ENCODE results near the gene TGFBR2. TPM values are rescaled to one million over a fixed set of nuclear protein-coding genes. Genes with fewer than 3 reads are reported as not detected.

Gene TGFBR2
- polyA plus RNA-seq, 1 of the 3 experiments (the other 2 are of a cell fraction) = 48.3 TPM

DNA sequence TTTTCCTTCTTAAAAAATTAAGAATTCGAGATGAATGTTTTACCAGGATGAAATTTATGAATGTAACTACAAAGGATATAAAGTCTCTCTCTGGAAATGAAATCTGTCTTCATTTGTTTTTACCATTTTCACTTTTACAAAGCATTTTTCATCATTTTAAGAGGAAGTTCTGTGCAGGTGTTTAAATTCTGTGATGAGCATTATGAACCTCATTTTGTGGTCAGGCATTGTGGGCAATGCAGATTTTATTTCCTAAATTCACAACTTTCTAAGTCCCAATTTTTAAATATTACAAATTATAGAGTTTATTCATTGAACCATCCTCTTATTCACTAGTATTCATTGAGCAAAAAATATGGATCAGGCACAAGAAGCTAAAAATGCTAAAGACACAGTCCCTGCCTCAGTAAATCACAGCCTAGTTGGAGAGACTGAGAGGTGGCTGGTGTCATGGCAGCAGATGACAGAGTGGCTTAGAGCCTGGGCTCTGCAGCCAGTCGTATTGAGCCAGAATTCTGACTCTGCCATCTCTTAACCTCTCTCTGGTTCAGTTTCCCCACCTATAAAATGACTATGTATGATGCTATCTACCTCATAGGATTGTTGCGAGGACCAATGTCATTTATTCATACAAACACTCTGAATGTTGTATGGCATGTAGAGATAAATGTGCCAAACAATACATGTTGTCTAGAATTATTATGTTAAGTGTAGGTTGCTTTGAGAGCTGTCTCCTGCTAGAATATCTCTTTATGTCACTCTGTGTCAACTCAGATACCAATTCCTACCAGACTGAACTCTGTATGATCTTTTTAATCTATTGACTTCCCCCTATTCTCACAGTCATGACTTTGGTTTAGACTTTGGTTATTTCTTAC is 7.5 kb upstream of the TGFBR2 start:
- Histone ChIP-seq H3K9me3 (no peaks in the 10 kb centered on the region), H3F3A (replicated peaks; ENCODE audit: insufficient read depth) (no peaks in the 10 kb centered on the region), H4K20me1 (ENCODE audit: insufficient read depth) (no peaks in the 10 kb centered on the region), H3K27ac (ENCODE audit: low read depth in 2 of 2, low read length in 1 of 2) (no peak overlapping the region), H3K4me1 (ENCODE audit: control insufficient read depth in 1 of 2, insufficient read depth in 2 of 2, low read depth in 1 of 2, low read length in 1 of 2) (peaks cover 0 to 8% of the 10 kb centered on the region in 2 experiments; a peak in 2 of 4 replicates), H3K27me3 (ENCODE audit: insufficient read depth) (no peaks in the 10 kb centered on the region), H3K4me2 (no peak overlapping the region), H3K9me2 (no peaks in the 10 kb centered on the region), H3K9ac (no peak overlapping the region), H3K79me2 (ENCODE audit: insufficient read depth) (no peaks in the 10 kb centered on the region), H3K4me3 (ENCODE audit: low read depth in 2 of 2, low read length in 1 of 2) (no peak overlapping the region), H2AFZ (ENCODE audit: low read depth) (no peak overlapping the region), H3K36me3 (replicated peaks in 1 of 2; ENCODE audit: control insufficient read depth in 1 of 2, insufficient read depth in 2 of 2, low read length in 1 of 2) (no peaks in the 10 kb centered on the region)
- POLR2A ChIA-PET = no interaction called here
- no peak for TF ChIP-seq NRF1 (IDR thresholded peaks at IDR 0.05; ENCODE audit: low read depth, low read length)
- no peak for TF ChIP-seq PBX3 (IDR thresholded peaks at IDR 0.05)
- no peak for TF ChIP-seq FOSL2 (IDR thresholded peaks at IDR 0.05; ENCODE audit: borderline replicate concordance, low read depth)
- no peak for TF ChIP-seq TCF12 (IDR thresholded peaks at IDR 0.05)
- TF ChIP-seq GATA2 (CRISPR knock-in tag; IDR thresholded peaks at IDR 0.05) = no peak
- no peak for TF ChIP-seq ELF1 (IDR thresholded peaks at IDR 0.05)
- TF ChIP-seq GABPA (IDR thresholded peaks at IDR 0.05; ENCODE audit: low read depth) = no peak
- no peak for TF ChIP-seq YY1 (IDR thresholded peaks at IDR 0.05; ENCODE audit: low read depth)
- TF ChIP-seq TAF1 (IDR thresholded peaks at IDR 0.05; ENCODE audit: borderline replicate concordance, low read depth, low read length) = no peak
- TF ChIP-seq, protein P1, sequence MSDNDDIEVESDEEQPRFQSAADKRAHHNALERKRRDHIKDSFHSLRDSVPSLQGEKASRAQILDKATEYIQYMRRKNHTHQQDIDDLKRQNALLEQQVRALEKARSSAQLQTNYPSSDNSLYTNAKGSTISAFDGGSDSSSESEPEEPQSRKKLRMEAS (IDR thresholded peaks at IDR 0.05; ENCODE audit: low read depth) = no peak
- TF ChIP-seq FOXM1 (IDR thresholded peaks at IDR 0.05; ENCODE audit: low read depth) = no peak
- TF ChIP-seq USF1 (IDR thresholded peaks at IDR 0.05; ENCODE audit: borderline replicate concordance, low read depth) = no peak
- no peak for TF ChIP-seq MEF2A (IDR thresholded peaks at IDR 0.05; ENCODE audit: borderline replicate concordance, low read depth)
- no peak for TF ChIP-seq FOXJ3 (CRISPR knock-in tag; IDR thresholded peaks at IDR 0.05)
- no peak for TF ChIP-seq SMC3 (IDR thresholded peaks at IDR 0.05; ENCODE audit: low read depth, low read length)
- no peak for TF ChIP-seq RCOR1 (IDR thresholded peaks at IDR 0.05; ENCODE audit: low read length)
- TF ChIP-seq NFIC (IDR thresholded peaks at IDR 0.05; ENCODE audit: borderline replicate concordance) = no peak
- 93% methylated on average over 3 of the region's 3 CpGs for WGBS (ENCODE audit: low lambda C conversion rate)
- CTCF ChIA-PET = interaction anchor here (1.1 kb wide), 1 partner anchor 12 kb away, joined by 3 read pairs; no protein-coding TSS in a partner anchor
- DNase-seq = no peak

DNA sequence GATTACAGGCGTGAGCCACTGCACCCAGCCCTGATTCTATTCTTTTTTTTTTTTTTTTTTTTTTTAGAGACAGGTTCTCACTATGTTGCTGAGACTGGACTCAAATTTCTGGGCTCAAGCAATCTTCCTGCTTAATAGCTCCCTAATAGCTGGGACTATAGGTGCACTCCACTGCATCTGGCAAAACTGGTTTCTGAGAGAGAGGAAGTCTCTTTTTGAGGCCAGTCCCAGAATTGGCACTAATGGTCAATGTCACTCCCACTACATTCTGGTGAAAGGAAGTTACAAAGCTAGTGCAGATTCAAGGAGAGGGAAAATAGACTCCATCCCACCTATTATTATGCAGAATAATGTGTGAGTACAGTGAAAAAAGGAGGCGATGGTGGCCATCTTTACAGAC is 5.8 kb upstream of the TGFBR2 start:
- H3F3A ChIP-seq (replicated peaks; ENCODE audit: insufficient read depth) = peaks cover under 1% of the 10 kb centered on the region
- no peak for DNase-seq
- H3K79me2 ChIP-seq (ENCODE audit: insufficient read depth) = no peaks in the 10 kb centered on the region
- WGBS (ENCODE audit: low lambda C conversion rate) = 90% methylated on average over 2 of the region's 2 CpGs
- no peaks in the 10 kb centered on the region for H4K20me1 ChIP-seq (ENCODE audit: insufficient read depth)
- TF ChIP-seq REST (IDR thresholded peaks at IDR 0.05; ENCODE audit: low read depth, low read length) (no peak), FOXM1 (IDR thresholded peaks at IDR 0.05; ENCODE audit: low read depth) (no peak), RAD21 (IDR thresholded peaks at IDR 0.05; ENCODE audit: low read length) (no peak), GABPA (IDR thresholded peaks at IDR 0.05; ENCODE audit: low read depth) (no peak), MXI1 (IDR thresholded peaks at IDR 0.05; ENCODE audit: low read depth, low read length) (no peak)
- no peaks in the 10 kb centered on the region for H3K9me3 ChIP-seq
- no peaks in the 10 kb centered on the region for H3K9me2 ChIP-seq
- H3K27ac ChIP-seq (ENCODE audit: low read depth in 2 of 2, low read length in 1 of 2) = no peak overlapping the region
- peaks cover 0 to 9% of the 10 kb centered on the region in 2 experiments; a peak in 2 of 4 replicates for H3K4me1 ChIP-seq (ENCODE audit: control insufficient read depth in 1 of 2, insufficient read depth in 2 of 2, low read depth in 1 of 2, low read length in 1 of 2)
- ChIA-PET CTCF (no interaction called here), POLR2A (no interaction called here)
- H3K9ac ChIP-seq = no peak overlapping the region
- H3K4me2 ChIP-seq = no peak overlapping the region
- H3K4me3 ChIP-seq (ENCODE audit: low read depth in 2 of 2, low read length in 1 of 2) = no peak overlapping the region
- H3K27me3 ChIP-seq (ENCODE audit: insufficient read depth) = no peaks in the 10 kb centered on the region
- H3K36me3 ChIP-seq (replicated peaks in 1 of 2; ENCODE audit: control insufficient read depth in 1 of 2, insufficient read depth in 2 of 2, low read length in 1 of 2) = no peaks in the 10 kb centered on the region
- no peak overlapping the region for H2AFZ ChIP-seq (ENCODE audit: low read depth)
